ENCODE data around the gene PTPRD. TPM values are rescaled to one million over a fixed set of nuclear protein-coding genes. Genes with fewer than 3 reads are reported as not detected.
A peak's percentile ranks its signal among the peaks of the same experiment; 100 is the strongest.

The PTPRD gene
- total RNA-seq, 1 experiment from 2014 or later: 32.5 TPM

DNA sequence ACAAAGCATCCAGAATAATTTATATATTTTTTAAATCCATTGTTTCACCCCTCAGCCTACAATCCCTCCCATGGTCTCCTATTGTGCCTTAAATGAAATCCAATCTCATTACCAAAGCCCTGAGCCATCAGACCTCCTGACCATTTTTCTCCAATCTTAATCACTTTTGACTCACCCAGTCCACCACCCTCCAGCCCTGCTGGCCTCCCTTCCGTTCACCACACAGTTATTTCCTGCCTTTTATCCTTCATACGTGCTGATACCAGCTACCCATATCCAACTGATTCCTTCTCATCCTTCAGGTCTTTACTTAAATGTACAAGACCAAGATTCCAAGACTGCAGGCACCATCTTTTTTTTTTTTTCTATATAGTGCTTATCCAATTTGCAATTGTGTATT lies 1786.5 kb downstream of the PTPRD start:
- no peaks in the 10 kb centered on the region for H3K27me3 Mint-ChIP-seq (ENCODE audit: low read depth)
- H3K9me3 Mint-ChIP-seq: no peaks in the 10 kb centered on the region
- H4K91ac ChIP-seq (ENCODE audit: insufficient read length, low read depth, low read length): no peak overlapping the region
- H3K14ac ChIP-seq (ENCODE audit: insufficient read depth, low read length): no peak overlapping the region
- H3K79me1 ChIP-seq (ENCODE audit: insufficient read depth, low read depth, low read length, poor library complexity, severe bottlenecking): no peaks in the 10 kb centered on the region
- no peak for DNase-seq
- peak overlapping the region; percentile 73 to 82 (median 81); a peak in 5 of 7 replicates for H3K27ac Mint-ChIP-seq
- no peaks in the 10 kb centered on the region for H4K20me1 ChIP-seq (ENCODE audit: control insufficient read depth, insufficient read depth, insufficient read length)
- TF ChIP-seq, protein P1, sequence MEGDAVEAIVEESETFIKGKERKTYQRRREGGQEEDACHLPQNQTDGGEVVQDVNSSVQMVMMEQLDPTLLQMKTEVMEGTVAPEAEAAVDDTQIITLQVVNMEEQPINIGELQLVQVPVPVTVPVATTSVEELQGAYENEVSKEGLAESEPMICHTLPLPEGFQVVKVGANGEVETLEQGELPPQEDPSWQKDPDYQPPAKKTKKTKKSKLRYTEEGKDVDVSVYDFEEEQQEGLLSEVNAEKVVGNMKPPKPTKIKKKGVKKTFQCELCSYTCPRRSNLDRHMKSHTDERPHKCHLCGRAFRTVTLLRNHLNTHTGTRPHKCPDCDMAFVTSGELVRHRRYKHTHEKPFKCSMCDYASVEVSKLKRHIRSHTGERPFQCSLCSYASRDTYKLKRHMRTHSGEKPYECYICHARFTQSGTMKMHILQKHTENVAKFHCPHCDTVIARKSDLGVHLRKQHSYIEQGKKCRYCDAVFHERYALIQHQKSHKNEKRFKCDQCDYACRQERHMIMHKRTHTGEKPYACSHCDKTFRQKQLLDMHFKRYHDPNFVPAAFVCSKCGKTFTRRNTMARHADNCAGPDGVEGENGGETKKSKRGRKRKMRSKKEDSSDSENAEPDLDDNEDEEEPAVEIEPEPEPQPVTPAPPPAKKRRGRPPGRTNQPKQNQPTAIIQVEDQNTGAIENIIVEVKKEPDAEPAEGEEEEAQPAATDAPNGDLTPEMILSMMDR (conservative IDR thresholded peaks at IDR 0.05): no peak
- no CpG with 5 or more reads among the region's 2 CpGs for WGBS (ENCODE audit: extremely low coverage, insufficient read length, low lambda C conversion rate)
- H2AK5ac ChIP-seq (ENCODE audit: insufficient read length, low read length): peak overlapping the region; percentile 95
- H3K4ac ChIP-seq (ENCODE audit: low read depth, low read length): no peak overlapping the region
- H3K36me3 Mint-ChIP-seq (ENCODE audit: insufficient read depth in 1 of 3, low read depth in 3 of 3): peaks cover 0 to 3% (median 2%) of the 10 kb centered on the region in 3 experiments; a peak in 5 of 7 replicates
- H3K4me1 Mint-ChIP-seq: peaks cover 37 to 47% of the 10 kb centered on the region in 2 experiments
- H2BK120ac ChIP-seq (ENCODE audit: low read depth, low read length, poor library complexity, severe bottlenecking): no peak overlapping the region
- H2BK12ac ChIP-seq (ENCODE audit: insufficient read length, low read depth, low read length): no peak overlapping the region
- no peak overlapping the region for H4K5ac ChIP-seq (ENCODE audit: insufficient read length, low read depth, low read length)
- H2AFZ ChIP-seq (ENCODE audit: low read length): no peak overlapping the region
- H3K9ac ChIP-seq (ENCODE audit: extremely low read depth, insufficient read length, low read length): no peak overlapping the region
- H3T11ph ChIP-seq (ENCODE audit: low read length): no peak overlapping the region
- H4K8ac ChIP-seq (replicated peaks; ENCODE audit: insufficient read length, low read depth, low read length): no peak overlapping the region
- no peaks in the 10 kb centered on the region for H3K27me3 ChIP-seq (ENCODE audit: insufficient read depth, low read length)
- no peak overlapping the region for H3K23ac ChIP-seq (ENCODE audit: insufficient read length, low read depth, low read length)
- no peak overlapping the region for H2BK20ac ChIP-seq (ENCODE audit: low read depth, low read length, poor library complexity, severe bottlenecking)
- H3K4me1 ChIP-seq (ENCODE audit: insufficient read depth, low read length): peaks cover 9% of the 10 kb centered on the region
- no peak overlapping the region for H2BK5ac ChIP-seq (ENCODE audit: insufficient read length, low read length)
- H3K9me3 ChIP-seq (ENCODE audit: control insufficient read depth, low read depth, low read length): no peaks in the 10 kb centered on the region
- no peak overlapping the region for H2BK15ac ChIP-seq (ENCODE audit: low read depth, low read length)
- H3K18ac ChIP-seq (ENCODE audit: insufficient read length, low read depth, low read length): no peak overlapping the region
- H3K79me2 ChIP-seq (ENCODE audit: insufficient read depth, low read length): no peaks in the 10 kb centered on the region
- no peak overlapping the region for H3K56ac ChIP-seq (ENCODE audit: insufficient read length, low read depth, low read length)
- H3K27ac ChIP-seq (ENCODE audit: insufficient read length, low read depth, low read length): peak overlapping the region; percentile 36
- H3K23me2 ChIP-seq (ENCODE audit: insufficient read length, low read depth, low read length, poor library complexity, severe bottlenecking): no peaks in the 10 kb centered on the region
- H3K4me2 ChIP-seq (ENCODE audit: insufficient read depth, insufficient read length, low read length): no peak overlapping the region
- peak overlapping the region in 1 of 2 experiments; percentile 39; a peak in 1 of 5 replicates for H3K4me3 Mint-ChIP-seq

Data from H9 (cell line).